MM.1S (cell line): ENCODE results near the gene GRAMD1A.

Source experiments
- EZH2 ChIP-seq: fragments of 300-600 bp; sonication (generic); optimal IDR thresholded peaks from 2 replicates; pipeline ENCODE3; 2017; ENCODE audit warnings: low read depth, mild to moderate bottlenecking, antibody characterized with exemption, low read length, mixed read lengths
- EZH2phosphoT487 ChIP-seq: fragments of 300-600 bp; sonication (generic); IDR thresholded peaks from 2 replicates; pipeline ENCODE4 v1.6.1; 2018; ENCODE audit warnings: antibody characterized with exemption, low read length
- TF ChIP-seq, protein P1 (sequence below): fragments of 300-600 bp; sonication (generic); IDR thresholded peaks from 2 replicates; pipeline ENCODE4 v1.5.1; 2016; ENCODE audit warnings: antibody characterized with exemption, low read length, mixed read lengths

DNA sequence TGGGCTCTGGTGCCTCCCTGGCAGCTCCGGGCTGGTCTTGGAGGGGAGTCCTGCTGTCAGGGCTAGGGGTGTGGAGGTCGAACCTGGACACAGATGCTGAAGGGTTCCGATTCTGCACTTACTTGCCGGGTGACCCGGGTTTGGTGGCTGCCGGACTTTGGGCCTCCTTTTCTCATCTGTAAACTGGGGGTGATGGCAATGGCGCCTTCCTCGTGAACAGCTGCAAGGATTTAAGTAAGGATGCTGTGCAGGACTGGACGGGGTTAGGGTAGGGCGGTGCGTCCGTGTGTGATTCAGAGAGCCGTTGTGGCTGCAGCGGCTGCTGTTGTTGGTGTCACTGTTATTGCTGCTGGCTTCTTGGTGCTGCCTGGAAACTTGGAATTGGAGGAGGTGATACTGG lies 43.8 kb downstream of the GRAMD1A start:
- TF ChIP-seq, protein P1, sequence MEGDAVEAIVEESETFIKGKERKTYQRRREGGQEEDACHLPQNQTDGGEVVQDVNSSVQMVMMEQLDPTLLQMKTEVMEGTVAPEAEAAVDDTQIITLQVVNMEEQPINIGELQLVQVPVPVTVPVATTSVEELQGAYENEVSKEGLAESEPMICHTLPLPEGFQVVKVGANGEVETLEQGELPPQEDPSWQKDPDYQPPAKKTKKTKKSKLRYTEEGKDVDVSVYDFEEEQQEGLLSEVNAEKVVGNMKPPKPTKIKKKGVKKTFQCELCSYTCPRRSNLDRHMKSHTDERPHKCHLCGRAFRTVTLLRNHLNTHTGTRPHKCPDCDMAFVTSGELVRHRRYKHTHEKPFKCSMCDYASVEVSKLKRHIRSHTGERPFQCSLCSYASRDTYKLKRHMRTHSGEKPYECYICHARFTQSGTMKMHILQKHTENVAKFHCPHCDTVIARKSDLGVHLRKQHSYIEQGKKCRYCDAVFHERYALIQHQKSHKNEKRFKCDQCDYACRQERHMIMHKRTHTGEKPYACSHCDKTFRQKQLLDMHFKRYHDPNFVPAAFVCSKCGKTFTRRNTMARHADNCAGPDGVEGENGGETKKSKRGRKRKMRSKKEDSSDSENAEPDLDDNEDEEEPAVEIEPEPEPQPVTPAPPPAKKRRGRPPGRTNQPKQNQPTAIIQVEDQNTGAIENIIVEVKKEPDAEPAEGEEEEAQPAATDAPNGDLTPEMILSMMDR: no peak
- TF ChIP-seq EZH2phosphoT487 (no peak), EZH2 (no peak)
